ENCODE results near the gene PCDH7.

PCDH7 gene

GRCh38 chr4:30720021-30720660 lies at the start of gene PCDH7:
PCDH7 (plus strand) TSS chr4:30720369; CDS start chr4:30721423, 1,054 bp downstream.
- no peak for DNase-seq

- DNase-seq, result no peak
These were observed 48.2 kb upstream of the PCDH7 start for GRCh38 chr4:30671926-30672448.

- no peak for DNase-seq
These were observed 24.0 kb upstream of the PCDH7 start for GRCh38 chr4:30696191-30696590.

- DNase-seq, result no peak
These were observed 5.6 kb upstream of the PCDH7 start for GRCh38 chr4:30714408-30715031.

GRCh38 chr4:30716158-30716557 lies 4.0 kb upstream of the PCDH7 start:
- DNase-seq, result no peak

GRCh38 chr4:30716681-30717207 lies 3.4 kb upstream of the PCDH7 start:
- DNase-seq, result no peak

GRCh38 chr4:30717208-30718020 lies 2.8 kb upstream of the PCDH7 start:
- no peak for DNase-seq

- no peak for DNase-seq
These were observed 2.1 kb upstream of the PCDH7 start for GRCh38 chr4:30718021-30718542.

GRCh38 chr4:30718641-30719453 lies 1.3 kb upstream of the PCDH7 start:
- no peak for DNase-seq

- no peak for DNase-seq
These were observed 632 bp upstream of the PCDH7 start for GRCh38 chr4:30719454-30720020.

GRCh38 chr4:30720661-30721184 lies 554 bp downstream of the PCDH7 start:
- no peak for DNase-seq

- no peak for DNase-seq
These were observed 1.3 kb downstream of the PCDH7 start for GRCh38 chr4:30721185-30722091.

GRCh38 chr4:30722092-30722358 lies 1.9 kb downstream of the PCDH7 start:
- no peak for DNase-seq

GRCh38 chr4:30722359-30723200 lies 2.4 kb downstream of the PCDH7 start:
- DNase-seq, result no peak

GRCh38 chr4:30723201-30723955 lies 3.2 kb downstream of the PCDH7 start:
- no peak for DNase-seq

GRCh38 chr4:30724247-30724646 lies 4.1 kb downstream of the PCDH7 start:
- no peak for DNase-seq

- DNase-seq, result no peak
These were observed 5.4 kb downstream of the PCDH7 start for GRCh38 chr4:30725562-30725961.

- no peak for DNase-seq
These were observed 6.0 kb downstream of the PCDH7 start for GRCh38 chr4:30726090-30726675.

GRCh38 chr4:30727409-30727808 lies 7.2 kb downstream of the PCDH7 start:
- no peak for DNase-seq

Measured in CD4-positive, alpha-beta T cell treated with Interleukin-10 for 1 hour (primary cell).